Astrocyte (in vitro differentiated cells and primary cell): ENCODE measurements around the gene ADGRE1. TPM values are rescaled to one million over a fixed set of nuclear protein-coding genes. Genes with fewer than 3 reads are reported as not detected.
A peak's percentile ranks its signal among the peaks of the same experiment; 100 is the strongest.

Experiments
- DNase-seq: peaks from one replicate; pipeline ENCODE4 v3.0.0-alpha.2; 2010; ENCODE audit warnings: low read depth
- FAIRE-seq: peaks from 2 replicates; lab custom pipeline; 2011; peaks lifted over from hg19 to GRCh38; lab: Jason Lieb, UNC
- H2AFZ ChIP-seq: 2 replicates; pipeline ENCODE4 v1.6.0; 2012; ENCODE audit warnings: low read depth, low read length, inconsistent platforms
- H3K27ac ChIP-seq: 2 replicates; pipeline ENCODE4 v1.5.1; 2011; ENCODE audit warnings: low read depth, low read length, inconsistent platforms
- H3K27me3 ChIP-seq: 2 replicates; pipeline ENCODE4 v1.6.0; 2011; ENCODE audit warnings: low read length, inconsistent platforms; ENCODE audit not compliant: insufficient read depth
- H3K36me3 ChIP-seq: 2 replicates; pipeline ENCODE4 v1.5.1; 2011; ENCODE audit warnings: low read length, inconsistent platforms; ENCODE audit not compliant: insufficient read depth
- H3K4me1 ChIP-seq: 2 replicates; pipeline ENCODE4 v1.5.1; 2011; ENCODE audit warnings: low read length, inconsistent platforms; ENCODE audit not compliant: insufficient read depth
- H3K4me2 ChIP-seq: 2 replicates; pipeline ENCODE4 v1.6.0; 2012; ENCODE audit warnings: low read length, inconsistent platforms
- H3K4me3 ChIP-seq: 2 replicates; pipeline ENCODE4 v1.5.1; 2011; ENCODE audit warnings: low read depth, mild to moderate bottlenecking, low read length, inconsistent platforms; ENCODE audit not compliant: insufficient read depth
- H3K79me2 ChIP-seq: 2 replicates; pipeline ENCODE4 v1.6.0; 2012; ENCODE audit warnings: mild to moderate bottlenecking, low read length, inconsistent platforms; ENCODE audit not compliant: insufficient read depth
- H3K9ac ChIP-seq: 2 replicates; pipeline ENCODE4 v1.6.0; 2012; ENCODE audit warnings: mild to moderate bottlenecking, low read length, inconsistent platforms
- H3K9me3 ChIP-seq: 2 replicates; pipeline ENCODE4 v1.5.1; 2012; ENCODE audit warnings: low read depth, mild to moderate bottlenecking, low read length, inconsistent platforms; ENCODE audit not compliant: insufficient read depth
- H4K20me1 ChIP-seq: 2 replicates; pipeline ENCODE4 v1.6.0; 2012; ENCODE audit warnings: low read length, inconsistent platforms; ENCODE audit not compliant: insufficient read depth
- H3K27ac Mint-ChIP-seq: one replicate; pipeline ENCODE4 v1.8.0; 2021; ENCODE audit warnings: mild to moderate bottlenecking, mixed read lengths; ENCODE audit not compliant: unreplicated experiment
- H3K27me3 Mint-ChIP-seq: one replicate; pipeline ENCODE4 v1.8.0; 2021; ENCODE audit warnings: low read depth, mixed read lengths; ENCODE audit not compliant: unreplicated experiment
- H3K36me3 Mint-ChIP-seq: one replicate; pipeline ENCODE4 v1.8.0; 2021; ENCODE audit warnings: low read depth, mixed read lengths; ENCODE audit not compliant: unreplicated experiment
- H3K4me1 Mint-ChIP-seq: one replicate; pipeline ENCODE4 v1.8.0; 2021; ENCODE audit warnings: low read depth, mixed read lengths; ENCODE audit not compliant: unreplicated experiment
- H3K4me3 Mint-ChIP-seq: one replicate; pipeline ENCODE4 v1.8.0; 2021; ENCODE audit warnings: mild to moderate bottlenecking, moderate library complexity, mixed read lengths; ENCODE audit not compliant: unreplicated experiment
- H3K9me3 Mint-ChIP-seq: one replicate; pipeline ENCODE4 v1.8.0; 2021; ENCODE audit warnings: mild to moderate bottlenecking, mixed read lengths; ENCODE audit not compliant: unreplicated experiment
- CTCF ChIP-seq: IDR thresholded peaks from 2 replicates; pipeline ENCODE4 v1.5.1; 2011; ENCODE audit warnings: low read depth, mild to moderate bottlenecking, inconsistent platforms, low read length, moderate library complexity; ENCODE audit not compliant: insufficient read depth
- EZH2 ChIP-seq: IDR thresholded peaks from 2 replicates; pipeline ENCODE4 v1.6.1; 2012; ENCODE audit warnings: mild to moderate bottlenecking, low read length, inconsistent platforms; ENCODE audit not compliant: insufficient read depth
- total RNA-seq: library from RNA; stranded (reverse); gene quantifications from 2 replicates; pipeline ENCODE4 v1.2.1, GENCODE V29; 2021

Gene ADGRE1
- total RNA-seq, 1 donor from 2014 or later: not detected

GRCh38 chr19:6945733-6946132 lies 58.4 kb downstream of the ADGRE1 start:
- Histone ChIP-seq H3K27ac (no peak overlapping the region), H3K9me3 (no peaks in the 10 kb centered on the region), H3K4me1 (no peaks in the 10 kb centered on the region), H2AFZ (no peak overlapping the region), H3K36me3 (no peaks in the 10 kb centered on the region), H3K27me3 (no peaks in the 10 kb centered on the region), H3K4me3 (no peak overlapping the region), H3K4me2 (no peak overlapping the region), H4K20me1 (no peaks in the 10 kb centered on the region), H3K79me2 (no peaks in the 10 kb centered on the region), H3K9ac (no peak overlapping the region)
- H3K4me3 Mint-ChIP-seq: no peak overlapping the region
- no peaks in the 10 kb centered on the region for H3K27me3 Mint-ChIP-seq
- no peaks in the 10 kb centered on the region for H3K36me3 Mint-ChIP-seq
- no peak for DNase-seq
- TF ChIP-seq CTCF (no peak), EZH2 (no peak)
- H3K4me1 Mint-ChIP-seq: no peaks in the 10 kb centered on the region
- H3K9me3 Mint-ChIP-seq: peaks cover 6% of the 10 kb centered on the region
- no peak overlapping the region for H3K27ac Mint-ChIP-seq
- FAIRE-seq: no peak

- no peak overlapping the region for H3K9ac ChIP-seq
- TF ChIP-seq CTCF: no peak
- no peak for TF ChIP-seq EZH2
- DNase-seq (peak; percentile 6), FAIRE-seq (no peak)
- H3K27ac ChIP-seq: no peak overlapping the region
- no peaks in the 10 kb centered on the region for H3K27me3 ChIP-seq
- H3K9me3 ChIP-seq: no peaks in the 10 kb centered on the region
- H3K79me2 ChIP-seq: no peaks in the 10 kb centered on the region
- no peak overlapping the region for H3K27ac Mint-ChIP-seq
- no peaks in the 10 kb centered on the region for H3K4me1 ChIP-seq
- H3K27me3 Mint-ChIP-seq: no peaks in the 10 kb centered on the region
- H3K36me3 Mint-ChIP-seq: no peaks in the 10 kb centered on the region
- no peaks in the 10 kb centered on the region for H3K4me1 Mint-ChIP-seq
- no peak overlapping the region for H3K4me3 Mint-ChIP-seq
- H2AFZ ChIP-seq: no peak overlapping the region
- H3K4me3 ChIP-seq: no peak overlapping the region
- no peaks in the 10 kb centered on the region for H4K20me1 ChIP-seq
- no peak overlapping the region for H3K4me2 ChIP-seq
- H3K9me3 Mint-ChIP-seq: peaks cover 6% of the 10 kb centered on the region
- H3K36me3 ChIP-seq: no peaks in the 10 kb centered on the region
These were observed 60.4 kb downstream of the ADGRE1 start for GRCh38 chr19:6947745-6948144.

- Histone ChIP-seq H2AFZ (no peak overlapping the region), H3K4me3 (no peak overlapping the region), H3K36me3 (no peaks in the 10 kb centered on the region), H3K27ac (no peak overlapping the region), H3K9ac (no peak overlapping the region), H4K20me1 (no peaks in the 10 kb centered on the region), H3K4me2 (no peak overlapping the region), H3K27me3 (no peaks in the 10 kb centered on the region), H3K4me1 (no peaks in the 10 kb centered on the region), H3K79me2 (no peaks in the 10 kb centered on the region), H3K9me3 (no peaks in the 10 kb centered on the region)
- FAIRE-seq (no peak), DNase-seq (no peak)
- H3K4me1 Mint-ChIP-seq: no peaks in the 10 kb centered on the region
- H3K36me3 Mint-ChIP-seq: no peaks in the 10 kb centered on the region
- H3K27ac Mint-ChIP-seq: no peak overlapping the region
- no peak for TF ChIP-seq CTCF
- no peak for TF ChIP-seq EZH2
- H3K27me3 Mint-ChIP-seq: no peaks in the 10 kb centered on the region
- no peak overlapping the region for H3K4me3 Mint-ChIP-seq
- H3K9me3 Mint-ChIP-seq: peaks cover 6% of the 10 kb centered on the region
These were observed 61.5 kb downstream of the ADGRE1 start for GRCh38 chr19:6948884-6949283.
